Measurements from ENCODE around the gene SH2B2.
"Not testable (repeated sequence)": the region's sequence is repeated elsewhere in the genome, so short reads cannot be mapped to it uniquely, and the experiment has no call there.

The SH2B2 gene

DNA sequence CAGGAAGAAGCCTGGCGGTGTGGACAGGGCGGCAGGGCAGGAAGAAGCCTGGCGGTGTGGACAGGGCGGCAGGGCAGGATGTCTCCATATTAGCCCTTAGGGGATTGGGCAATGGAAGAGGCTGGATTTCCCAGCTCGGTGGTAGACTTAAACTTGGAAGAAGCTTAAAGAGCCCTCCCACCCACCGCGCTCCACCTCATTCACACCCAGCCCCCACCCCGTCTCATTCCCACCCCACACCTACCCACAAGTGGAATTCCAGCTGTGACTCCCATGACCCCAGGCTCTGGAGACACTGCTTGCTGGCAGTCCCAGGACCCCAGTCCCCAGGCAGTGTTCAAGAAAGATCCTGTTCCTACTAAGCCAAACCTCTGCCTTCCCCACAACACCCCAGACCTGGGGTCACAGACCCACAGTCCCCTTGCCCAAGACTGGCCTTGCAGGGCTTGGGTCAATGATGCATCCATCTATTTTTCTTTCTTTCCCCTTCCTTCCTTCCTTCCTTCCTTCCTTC lies 35.6 kb downstream of the SH2B2 start:
- intact Hi-C loops (cut with DNase I): no loop called here
- DNase-seq: peak in 6 of 42 donors; percentile 1 to 10 (median 5)

DNA sequence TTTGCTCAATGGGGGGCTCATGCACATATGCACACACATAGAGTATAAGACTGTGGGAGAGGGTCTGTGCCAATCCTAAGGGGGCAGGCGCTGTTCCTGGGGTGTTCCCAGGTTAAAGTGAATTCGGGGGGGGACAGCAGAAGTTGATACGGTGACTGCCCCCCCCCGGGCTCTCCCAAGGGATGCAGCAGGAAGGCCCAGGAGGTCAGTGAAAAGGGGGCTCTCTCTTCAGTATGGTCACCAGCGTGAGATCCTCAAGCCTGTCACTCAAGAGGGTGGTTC lies 37.2 kb downstream of the SH2B2 start:
- intact Hi-C loops (cut with DNase I): no loop called here
- peak in 2 of 42 donors; percentile 1 to 3 for DNase-seq

DNA sequence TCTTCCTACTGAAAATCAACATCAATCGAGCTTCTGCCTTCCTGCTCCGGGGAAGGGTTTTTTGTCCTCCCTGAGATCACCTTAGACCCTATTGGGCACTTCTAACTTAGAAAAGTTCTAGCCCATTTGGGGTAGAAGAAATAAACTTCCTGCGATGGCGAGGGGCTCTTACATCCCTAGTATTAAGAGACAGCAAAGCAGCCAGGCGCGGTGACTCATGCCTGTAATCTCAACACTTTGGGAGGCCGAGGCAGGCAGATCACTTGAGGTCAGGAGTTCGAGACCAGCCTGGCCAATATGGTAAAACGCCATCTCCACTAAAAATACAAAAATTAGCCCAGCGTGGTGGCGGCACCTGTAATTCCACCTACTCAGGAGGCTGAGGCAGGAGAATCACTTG lies 38.4 kb downstream of the SH2B2 start:
- DNase-seq: peak in 3 of 42 donors; percentile 1 to 29 (median 2)
- intact Hi-C loops (cut with DNase I): not testable (repeated sequence)

DNA sequence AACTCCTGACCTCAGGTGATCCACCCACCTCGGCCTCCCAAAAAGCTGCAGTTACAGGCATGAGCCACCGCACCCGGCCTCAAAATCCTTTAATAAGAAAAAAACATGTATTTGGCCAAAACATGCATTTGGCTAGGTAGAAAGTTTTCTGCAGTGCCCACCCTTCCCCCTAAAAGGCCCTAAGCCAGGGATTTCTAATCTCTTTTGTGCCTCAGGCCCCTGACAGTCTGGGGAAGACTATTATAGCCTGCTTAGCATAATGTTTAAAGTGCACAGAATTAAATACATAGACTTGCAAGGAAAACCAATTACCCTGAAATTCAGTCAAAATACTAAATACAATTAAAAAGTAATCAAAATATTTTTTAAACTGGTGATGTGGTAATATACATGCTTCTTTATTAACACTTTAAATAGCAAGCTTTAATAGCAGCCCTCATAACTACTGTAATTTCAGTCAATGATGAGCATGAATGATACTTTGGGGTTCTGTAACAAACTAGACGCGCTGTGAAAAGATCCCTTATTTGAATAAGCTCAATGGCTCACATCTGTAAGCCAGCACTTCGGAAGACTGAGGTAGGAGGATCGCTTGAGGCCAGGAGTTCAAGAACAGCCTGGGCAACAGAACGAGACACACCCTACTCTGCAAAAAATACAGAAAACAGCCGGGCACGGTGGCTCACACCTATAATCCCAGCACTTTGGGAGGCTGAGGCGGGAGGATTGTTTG lies 39.7 kb downstream of the SH2B2 start:
- intact Hi-C loops (cut with DNase I): no loop called here
- peak in 2 of 42 donors; percentile 2 to 3 for DNase-seq

DNA sequence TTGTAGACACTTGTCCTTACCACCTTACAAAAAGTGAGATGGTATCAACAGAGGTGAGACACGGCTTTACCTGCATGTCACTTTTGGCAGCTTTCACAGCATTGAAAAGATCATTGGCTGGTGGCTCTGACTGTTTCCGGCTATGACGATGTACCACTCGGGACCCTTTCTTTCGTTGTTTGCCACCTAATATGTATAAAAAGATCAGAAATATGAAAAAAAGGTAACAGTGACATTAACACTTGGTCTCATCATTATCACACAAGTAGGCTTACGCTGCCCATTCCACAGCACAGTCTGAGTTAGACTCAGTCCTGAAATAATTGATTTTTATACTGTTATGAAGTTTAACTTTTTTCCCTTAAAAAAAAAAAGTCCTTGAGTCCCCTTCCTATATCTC lies 40.5 kb downstream of the SH2B2 start:
- intact Hi-C loops (cut with DNase I); DNase-seq: not testable (repeated sequence)

DNA sequence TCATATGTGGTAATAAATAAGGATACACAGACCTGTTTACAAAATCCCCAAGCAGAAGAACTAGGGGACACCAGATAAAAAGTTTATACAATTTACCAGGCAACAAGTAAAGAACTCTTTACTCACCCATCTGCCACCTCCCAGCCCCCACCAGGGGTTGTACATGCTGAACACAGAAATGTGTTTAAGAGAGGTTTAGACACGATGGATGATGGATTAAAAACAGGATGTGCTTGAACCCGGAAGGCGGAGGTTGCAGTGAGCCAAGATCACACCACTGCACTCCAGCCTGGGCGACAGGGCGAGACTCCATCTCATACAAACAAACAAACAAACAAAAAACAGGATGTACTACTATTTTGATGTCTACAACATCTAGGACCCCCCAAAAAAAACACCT lies 42.2 kb downstream of the SH2B2 start:
- intact Hi-C loops (cut with DNase I); DNase-seq: not testable (repeated sequence)

DNA sequence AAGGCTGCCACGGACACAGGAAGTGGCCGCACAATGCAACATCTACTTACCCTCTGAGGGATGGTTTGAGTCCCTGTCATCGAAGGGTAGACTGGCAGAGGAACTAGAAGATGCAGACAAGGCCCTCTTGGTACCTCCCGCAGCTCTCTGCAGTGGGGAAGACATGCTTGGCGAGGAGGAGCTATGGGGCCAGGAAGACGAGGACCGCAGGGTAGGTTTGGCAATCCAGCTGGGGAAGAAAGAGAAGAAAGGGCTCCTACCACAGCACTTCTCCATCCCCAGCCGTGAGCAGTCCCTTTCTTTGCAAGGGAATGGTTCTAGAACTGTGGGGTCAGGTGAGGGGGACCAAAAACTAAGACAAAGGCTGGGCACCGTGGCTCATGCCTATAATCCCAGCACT lies 42.7 kb downstream of the SH2B2 start:
- DNase-seq; intact Hi-C loops (cut with DNase I): not testable (repeated sequence)

DNA sequence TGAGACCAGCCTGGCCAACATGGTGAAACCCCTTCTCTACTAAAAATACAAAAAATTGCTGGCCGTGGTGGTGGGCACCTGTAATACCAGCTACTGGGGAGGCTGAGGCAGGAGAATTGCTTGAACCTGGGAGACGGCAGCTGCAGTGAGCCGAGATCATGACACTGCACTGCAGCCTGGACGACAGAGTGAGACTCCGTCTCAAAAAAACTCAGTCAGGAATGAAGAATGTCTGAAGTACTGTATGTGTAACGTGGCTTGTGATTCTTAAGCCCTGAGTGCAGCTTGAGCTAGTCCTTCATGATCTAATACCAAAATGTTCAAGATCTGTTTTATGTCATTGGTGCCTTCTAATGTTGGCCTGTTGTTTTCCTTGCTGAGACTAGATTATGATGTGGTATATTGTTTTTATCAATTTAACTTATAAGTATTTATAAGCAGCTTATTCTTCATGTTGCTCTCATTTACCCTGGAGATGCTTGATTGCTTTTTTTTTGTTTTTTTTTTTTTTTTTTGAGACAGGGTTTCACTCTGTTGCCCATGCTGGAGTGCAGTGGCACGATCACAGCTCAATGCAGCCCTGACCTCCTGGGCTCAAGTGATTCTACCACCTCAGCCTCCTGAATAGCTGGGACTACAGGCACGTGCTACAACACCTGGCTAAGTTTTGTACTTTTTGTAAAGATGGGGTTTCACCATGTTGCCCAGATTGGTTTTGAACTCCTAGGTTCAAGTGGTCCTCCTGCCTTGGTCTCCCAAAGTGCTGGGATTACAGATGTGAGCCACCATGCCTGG lies 44.2 kb downstream of the SH2B2 start:
- intact Hi-C loops (cut with DNase I); DNase-seq: not testable (repeated sequence)

DNA sequence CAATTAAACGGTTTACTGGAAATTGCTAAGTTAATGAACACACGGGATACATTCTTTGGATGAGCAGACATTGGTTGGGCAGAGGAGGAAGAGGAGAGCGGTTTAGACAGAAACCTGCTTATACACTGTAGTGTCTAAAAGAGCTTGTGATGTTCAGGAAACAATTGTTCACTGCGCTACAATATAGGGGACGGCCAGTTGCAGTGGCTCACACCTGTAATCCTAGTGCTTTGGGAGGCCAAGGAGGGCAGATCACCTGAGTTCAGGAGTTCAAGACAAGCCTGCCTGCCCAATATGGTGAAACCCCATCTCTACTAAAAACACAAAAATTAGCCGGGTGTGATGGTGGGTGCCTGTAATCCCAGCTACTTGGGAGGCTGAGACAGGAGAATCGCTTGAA lies 48.9 kb downstream of the SH2B2 start:
- intact Hi-C loops (cut with DNase I); DNase-seq: not testable (repeated sequence)

DNA sequence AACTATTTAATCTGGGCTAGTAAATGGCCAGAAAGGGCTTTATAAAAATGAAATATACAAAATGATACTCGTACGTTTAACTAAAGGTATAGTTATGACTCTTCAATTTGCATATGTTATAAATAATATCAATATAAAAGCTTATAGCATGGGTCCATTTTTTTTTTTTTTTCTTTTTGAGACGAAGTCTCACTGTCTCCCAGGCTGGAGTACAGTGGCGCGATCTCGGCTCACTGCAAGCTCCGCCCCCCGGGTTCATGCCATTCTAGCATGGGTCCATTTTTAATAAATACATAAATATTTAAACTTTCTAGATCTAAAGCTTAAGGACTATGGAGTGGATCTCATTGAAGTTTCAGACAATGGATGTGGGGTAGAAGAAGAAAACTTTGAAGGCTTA lies 50.3 kb downstream of the SH2B2 start:
- DNase-seq; intact Hi-C loops (cut with DNase I): not testable (repeated sequence)

DNA sequence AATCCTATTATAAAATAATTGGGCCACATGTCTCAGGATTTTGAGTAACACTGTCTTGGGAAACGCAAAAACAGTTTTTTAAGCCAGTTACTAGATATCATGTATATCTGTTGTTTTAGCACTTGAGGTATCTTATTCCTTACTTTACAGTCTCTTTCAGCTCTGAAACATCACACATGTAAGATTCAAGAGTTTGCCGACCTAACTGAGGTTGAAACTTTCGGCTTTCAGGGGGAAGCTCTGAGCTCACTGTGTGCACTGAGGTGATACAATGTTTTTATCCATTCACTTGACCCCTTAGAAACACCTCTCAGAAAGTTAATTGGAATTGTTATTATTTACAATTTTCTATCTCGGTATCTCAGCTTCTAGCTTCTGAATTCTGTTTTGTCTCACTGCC lies 50.8 kb downstream of the SH2B2 start:
- DNase-seq; intact Hi-C loops (cut with DNase I): not testable (repeated sequence)

DNA sequence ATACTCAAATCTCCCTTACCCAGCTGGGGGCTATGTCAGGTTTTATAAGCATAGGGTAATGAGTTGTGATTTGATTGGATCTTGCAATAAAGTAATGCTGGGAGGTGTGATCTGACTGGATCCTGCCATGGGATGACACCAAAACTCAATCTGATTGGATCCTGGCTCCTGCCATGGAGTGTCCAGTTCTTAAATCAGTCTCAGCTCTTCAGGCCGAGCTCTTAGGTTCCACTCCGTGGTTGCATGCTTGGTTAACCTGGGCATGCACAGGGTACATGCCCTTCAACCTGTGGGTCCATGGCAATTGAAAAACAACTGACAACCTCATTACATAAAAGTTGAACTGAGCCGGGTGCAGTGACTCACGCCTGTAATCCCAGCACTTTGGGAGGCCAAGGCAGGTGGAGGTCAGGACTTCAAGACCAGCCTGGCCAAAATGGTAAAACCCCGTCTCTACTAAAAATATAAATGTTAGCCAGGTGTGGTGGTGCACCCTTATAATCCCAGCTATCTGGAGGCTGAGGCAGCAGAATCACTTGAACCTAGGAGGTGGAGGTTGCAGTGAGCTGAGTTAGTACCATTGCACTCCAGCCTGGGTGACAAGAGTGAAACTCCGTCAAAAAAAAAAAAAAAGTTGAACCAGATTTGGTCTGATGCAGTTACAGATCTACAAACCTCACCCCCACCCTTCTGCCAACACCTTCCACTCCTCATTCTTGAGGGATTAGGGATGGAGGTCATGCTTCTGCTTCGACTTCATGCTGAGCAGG lies 54.1 kb downstream of the SH2B2 start:
- intact Hi-C loops (cut with DNase I); DNase-seq: not testable (repeated sequence)

DNA sequence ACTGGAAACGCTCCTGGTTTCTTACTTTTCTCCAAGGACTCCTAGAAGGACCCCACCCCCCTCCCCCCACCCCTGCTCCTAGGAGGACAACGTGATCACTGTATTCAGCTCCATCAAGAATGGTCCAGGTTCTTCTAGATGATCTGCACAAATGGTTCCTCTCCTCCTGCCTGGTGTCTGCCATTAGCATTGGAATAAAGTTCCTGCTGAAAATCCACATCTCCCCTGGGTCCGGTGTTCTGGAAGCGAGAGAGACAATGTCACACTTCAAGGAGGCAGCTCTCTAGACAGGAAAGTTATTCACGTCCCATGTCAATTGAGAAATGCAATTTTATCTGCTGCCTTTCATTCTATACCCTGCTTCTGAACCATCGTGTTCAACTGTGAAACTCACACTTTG lies 60.3 kb downstream of the SH2B2 start:
- intact Hi-C loops (cut with DNase I); DNase-seq: not testable (repeated sequence)

DNA sequence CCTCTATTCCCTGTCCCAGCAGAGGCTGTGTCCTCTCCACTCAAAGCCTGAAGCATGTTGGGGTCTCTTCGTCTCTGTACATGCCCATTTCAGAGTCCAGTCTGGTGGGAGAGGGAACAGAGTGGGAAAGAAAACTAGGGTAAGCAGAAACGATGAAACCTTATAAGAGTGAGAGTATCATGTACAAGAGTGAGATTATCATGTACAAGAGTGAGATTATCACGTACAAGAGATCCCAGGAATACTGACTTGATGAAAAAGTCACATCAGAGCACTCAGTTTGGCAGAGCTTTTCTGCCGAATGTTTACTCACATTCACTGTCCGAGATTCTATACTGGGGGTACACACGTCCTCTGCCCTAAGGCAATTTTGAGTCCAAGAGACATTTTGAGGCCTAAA lies 69.7 kb downstream of the SH2B2 start, which contains the start of gene SPDYE6:
SPDYE6 (minus strand) TSS at position 101 of the 400 bp plus-strand sequence. CDS start 421 bp downstream, outside the sequence.
- DNase-seq; intact Hi-C loops (cut with DNase I): not testable (repeated sequence)

DNA sequence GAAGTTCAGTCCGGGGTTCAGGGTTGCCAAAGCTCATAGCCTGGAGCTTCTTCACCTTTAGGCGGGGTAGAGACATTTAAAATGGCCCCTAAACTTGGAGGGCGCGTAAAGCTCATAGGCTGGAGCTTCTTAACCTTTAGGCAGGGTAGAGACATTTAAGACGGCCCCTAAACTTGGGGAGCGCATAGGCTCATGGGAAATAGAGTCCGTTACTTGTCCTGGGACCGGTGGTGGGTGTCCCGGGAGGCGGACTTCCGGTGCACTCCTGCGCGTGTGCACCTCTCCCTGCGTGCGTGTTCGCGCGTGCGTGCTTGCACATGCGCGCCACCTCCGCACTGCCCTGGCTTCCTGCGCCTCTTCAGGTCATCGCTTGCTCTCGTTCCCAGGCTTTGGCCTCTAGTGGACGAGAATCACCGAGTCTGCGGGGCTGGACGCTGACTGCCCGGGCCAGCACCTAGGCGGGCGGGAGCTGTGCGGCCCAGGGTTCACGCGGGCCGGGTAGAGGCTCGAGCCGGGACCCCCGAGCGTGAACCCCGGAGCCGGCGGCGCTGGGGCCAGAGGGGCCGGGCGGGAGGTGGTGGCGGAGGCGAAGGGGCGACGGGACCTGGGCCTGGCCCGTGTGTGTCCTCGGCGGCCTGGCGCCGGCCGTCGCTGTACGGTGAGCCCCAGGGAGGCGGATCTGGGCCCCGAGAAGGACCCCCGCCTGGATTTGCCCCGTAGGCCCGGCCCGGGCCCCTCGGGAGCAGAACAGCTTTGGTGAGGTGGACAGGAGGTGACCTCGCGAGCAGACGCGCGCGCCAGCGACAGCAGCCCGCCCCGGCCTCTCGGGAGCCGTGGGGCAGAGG lies 77.1 kb downstream of the SH2B2 start:
- DNase-seq: peak; percentile 90 to 100 (median 98)
- intact Hi-C loops (cut with DNase I): not testable (repeated sequence)

DNA sequence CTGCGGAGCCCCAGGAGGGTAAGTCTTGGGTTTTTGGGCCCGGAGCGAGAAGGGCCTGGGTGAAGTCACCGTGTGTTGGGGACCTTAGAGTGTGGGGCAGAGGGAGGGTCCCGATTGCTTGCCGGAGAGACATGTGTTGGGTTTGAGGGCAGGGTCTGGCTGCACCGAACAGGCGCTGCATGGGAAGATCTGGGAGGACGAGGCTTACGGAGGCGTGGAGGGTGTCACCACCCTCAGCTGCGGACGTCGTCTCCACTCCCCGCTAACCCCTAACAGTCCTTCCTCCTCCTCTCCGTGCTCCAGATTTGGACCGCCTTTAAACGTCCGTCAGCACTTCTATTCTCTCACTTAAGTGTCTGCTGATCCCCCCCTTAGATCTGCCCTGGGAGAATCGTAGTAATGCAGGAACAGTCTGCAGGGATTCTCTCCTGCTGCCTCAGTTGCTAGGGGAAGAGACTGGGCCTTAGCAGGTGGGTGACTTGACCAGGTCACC lies 77.8 kb downstream of the SH2B2 start:
- DNase-seq; intact Hi-C loops (cut with DNase I): not testable (repeated sequence)

DNA sequence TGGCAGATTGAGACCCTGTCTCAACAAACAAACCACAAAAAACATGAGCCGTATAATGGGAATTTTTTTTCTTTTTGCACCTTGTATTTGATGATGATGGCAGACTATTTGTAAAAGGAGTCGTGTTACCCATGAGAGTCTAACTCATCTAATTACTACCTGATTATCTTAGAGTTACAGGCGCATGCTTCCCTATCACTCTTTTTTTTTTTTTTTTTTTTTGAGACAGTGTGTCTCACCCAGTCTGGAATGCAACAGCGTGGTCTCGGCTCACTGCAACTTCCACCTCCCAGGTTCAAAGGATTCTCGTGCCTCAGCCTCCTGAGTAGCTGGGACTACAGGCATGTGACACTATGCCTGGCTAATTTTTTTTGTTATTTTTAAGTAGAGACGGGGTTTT lies 78.7 kb downstream of the SH2B2 start:
- DNase-seq; intact Hi-C loops (cut with DNase I): not testable (repeated sequence)

DNA sequence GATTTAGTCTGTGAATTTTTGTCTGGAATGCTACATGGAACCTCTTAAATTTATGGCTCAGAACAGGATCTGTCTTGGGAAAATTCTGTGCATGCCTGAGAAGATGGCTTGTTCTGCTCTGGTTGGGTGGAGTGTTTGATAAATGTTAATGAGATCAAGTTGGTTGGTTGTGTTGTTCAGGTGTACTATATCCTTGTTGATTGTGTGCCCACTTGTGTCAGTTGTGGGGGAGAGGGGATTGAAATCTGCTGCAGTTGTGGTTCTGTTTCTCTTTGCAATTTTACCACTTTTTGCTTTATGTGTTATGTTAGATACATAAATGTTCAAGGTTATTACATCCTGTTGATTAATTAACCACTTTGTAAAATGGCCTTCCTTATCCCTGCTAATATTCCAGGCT lies 83.4 kb downstream of the SH2B2 start:
- intact Hi-C loops (cut with DNase I); DNase-seq: not testable (repeated sequence)

Data from head of caudate nucleus (tissue), 42 donors.